ENCODE measurements around the gene SETD6. TPM values are rescaled to one million over a fixed set of nuclear protein-coding genes. Genes with fewer than 3 reads are reported as not detected.

Gene SETD6
- total RNA-seq, 1 donor from 2014 or later: 23.2 TPM

GRCh38 chr16:58472266-58472665 lies 43.1 kb upstream of the SETD6 start:
- no peak for TF ChIP-seq CTCF (IDR thresholded peaks at IDR 0.05; ENCODE audit: insufficient read depth, low read length, severe bottlenecking)
- DNase-seq (ENCODE audit: low read depth): no peak
- Histone ChIP-seq H3K36me3 (ENCODE audit: control insufficient read depth, insufficient read depth, low read length) (no peaks in the 10 kb centered on the region), H3K27me3 (ENCODE audit: control insufficient read depth, insufficient read depth, low read length) (peaks cover 7% of the 10 kb centered on the region), H3K4me3 (ENCODE audit: low read depth, low read length) (no peak overlapping the region)
- no peak for FAIRE-seq

- peaks cover 7% of the 10 kb centered on the region for H3K27me3 ChIP-seq (ENCODE audit: control insufficient read depth, insufficient read depth, low read length)
- FAIRE-seq: no peak
- TF ChIP-seq CTCF (IDR thresholded peaks at IDR 0.05; ENCODE audit: insufficient read depth, low read length, severe bottlenecking): no peak
Observed at GRCh38 chr16:58472827-58473226, 42.5 kb upstream of the SETD6 start.

GRCh38 chr16:58474296-58474695 lies 41.0 kb upstream of the SETD6 start:
- FAIRE-seq: no peak
- peaks cover 7% of the 10 kb centered on the region for H3K27me3 ChIP-seq (ENCODE audit: control insufficient read depth, insufficient read depth, low read length)
- H3K4me3 ChIP-seq (ENCODE audit: low read depth, low read length): no peak overlapping the region
- DNase-seq (ENCODE audit: low read depth): no peak
- no peak for TF ChIP-seq CTCF (IDR thresholded peaks at IDR 0.05; ENCODE audit: insufficient read depth, low read length, severe bottlenecking)
- H3K36me3 ChIP-seq (ENCODE audit: control insufficient read depth, insufficient read depth, low read length): no peaks in the 10 kb centered on the region

More at GRCh38 chr16:58472827-58473226, 42.5 kb upstream of the SETD6 start:
- no peaks in the 10 kb centered on the region for H3K36me3 ChIP-seq (ENCODE audit: control insufficient read depth, insufficient read depth, low read length)
- no peak overlapping the region for H3K4me3 ChIP-seq (ENCODE audit: low read depth, low read length)
- DNase-seq (ENCODE audit: low read depth): no peak

GRCh38 chr16:58475091-58475619 lies 40.2 kb upstream of the SETD6 start:
- no peaks in the 10 kb centered on the region for H3K36me3 ChIP-seq (ENCODE audit: control insufficient read depth, insufficient read depth, low read length)
- H3K27me3 ChIP-seq (ENCODE audit: control insufficient read depth, insufficient read depth, low read length): peaks cover 7% of the 10 kb centered on the region
- FAIRE-seq (no peak), DNase-seq (ENCODE audit: low read depth) (no peak)
- TF ChIP-seq CTCF (IDR thresholded peaks at IDR 0.05; ENCODE audit: insufficient read depth, low read length, severe bottlenecking): no peak
- H3K4me3 ChIP-seq (ENCODE audit: low read depth, low read length): no peak overlapping the region

- H3K27me3 ChIP-seq (ENCODE audit: control insufficient read depth, insufficient read depth, low read length): peaks cover 7% of the 10 kb centered on the region
- FAIRE-seq (no peak), DNase-seq (ENCODE audit: low read depth) (no peak)
- TF ChIP-seq CTCF (IDR thresholded peaks at IDR 0.05; ENCODE audit: insufficient read depth, low read length, severe bottlenecking): no peak
- no peak overlapping the region for H3K4me3 ChIP-seq (ENCODE audit: low read depth, low read length)
- H3K36me3 ChIP-seq (ENCODE audit: control insufficient read depth, insufficient read depth, low read length): no peaks in the 10 kb centered on the region
Observed at GRCh38 chr16:58476791-58477190, 38.5 kb upstream of the SETD6 start.

GRCh38 chr16:58478427-58478826 lies 36.9 kb upstream of the SETD6 start:
- DNase-seq (ENCODE audit: low read depth): no peak
- TF ChIP-seq CTCF (IDR thresholded peaks at IDR 0.05; ENCODE audit: insufficient read depth, low read length, severe bottlenecking): no peak
- Histone ChIP-seq H3K4me3 (ENCODE audit: low read depth, low read length) (no peak overlapping the region), H3K27me3 (ENCODE audit: control insufficient read depth, insufficient read depth, low read length) (no peaks in the 10 kb centered on the region), H3K36me3 (ENCODE audit: control insufficient read depth, insufficient read depth, low read length) (no peaks in the 10 kb centered on the region)
- FAIRE-seq: no peak
